GM12875 (cell line): Measurements from ENCODE around the gene PTBP1.
"Not testable (repeated sequence)": the region's sequence is repeated elsewhere in the genome, so short reads cannot be mapped to it uniquely, and the experiment has no call there.

Source experiments
- H3K4me3 ChIP-seq: one replicate; pipeline ENCODE4 v1.5.1; 2011; ENCODE audit warnings: low read depth, low read length, control low read depth
- CTCF ChIP-seq: IDR thresholded peaks from 2 replicates; pipeline ENCODE4 v1.5.1; 2011; ENCODE audit warnings: low read depth, mild to moderate bottlenecking, control low read depth, inconsistent platforms, low read length, moderate library complexity, borderline replicate concordance; ENCODE audit not compliant: insufficient read depth

Gene PTBP1

GRCh38 chr19:853014-853585 is 55.8 kb downstream of the PTBP1 start:
- TF ChIP-seq CTCF, result no peak
- no peak overlapping the region for H3K4me3 ChIP-seq

- H3K4me3 ChIP-seq, result not testable (repeated sequence)
Observed at GRCh38 chr19:853614-854220, 56.5 kb downstream of the PTBP1 start.

- TF ChIP-seq CTCF, result no peak
Observed at GRCh38 chr19:854549-854948, 57.3 kb downstream of the PTBP1 start.

GRCh38 chr19:855142-855541 is 57.9 kb downstream of the PTBP1 start:
- TF ChIP-seq CTCF, result no peak
- no peak overlapping the region for H3K4me3 ChIP-seq

More at GRCh38 chr19:854549-854948, 57.3 kb downstream of the PTBP1 start:
- H3K4me3 ChIP-seq, result no peak overlapping the region

GRCh38 chr19:855566-856120 is 58.4 kb downstream of the PTBP1 start:
- H3K4me3 ChIP-seq, result no peak overlapping the region
- no peak for TF ChIP-seq CTCF

GRCh38 chr19:858284-858683 is 61.0 kb downstream of the PTBP1 start:
- H3K4me3 ChIP-seq, result no peak overlapping the region
- no peak for TF ChIP-seq CTCF

GRCh38 chr19:858868-859843 is 61.9 kb downstream of the PTBP1 start, which contains the start of gene CFD:
Gene CFD (plus strand): TSS chr19:859664. CDS start chr19:859690, 26 bp downstream.
- H3K4me3 ChIP-seq, result no peak within 1 kb of the TSS
- no peak for TF ChIP-seq CTCF
